ENCODE results near the gene ZNF248.
"Not testable (repeated sequence)": the region's sequence is repeated elsewhere in the genome, so short reads cannot be mapped to it uniquely, and the experiment has no call there.

Gene ZNF248

GRCh38 chr10:37857287-37858211 lies at the start of gene ZNF248:
Gene ZNF248 (minus strand): TSS chr10:37857610. CDS start chr10:37856310, 1,300 bp downstream.
- Mint-ChIP-seq H3K4me3 (peak within 1 kb of the TSS; percentile 94), H3K36me3 (ENCODE audit: low read depth) (peaks cover 28% of the 10 kb centered on the region), H3K4me1 (ENCODE audit: low read depth) (peaks cover 42% of the 10 kb centered on the region), H3K27ac (peak within 1 kb of the TSS; percentile 92), H3K9me3 (no peaks in the 10 kb centered on the region), H3K27me3 (no peaks in the 10 kb centered on the region)

GRCh38 chr10:37906382-37906781 lies 49.0 kb upstream of the ZNF248 start:
- H3K36me3 Mint-ChIP-seq (ENCODE audit: low read depth) = no peaks in the 10 kb centered on the region
- H3K4me3 Mint-ChIP-seq = no peak overlapping the region
- no peak overlapping the region for H3K27ac Mint-ChIP-seq
- H3K9me3 Mint-ChIP-seq = peaks cover 16% of the 10 kb centered on the region
- H3K4me1 Mint-ChIP-seq (ENCODE audit: low read depth) = no peaks in the 10 kb centered on the region
- no peaks in the 10 kb centered on the region for H3K27me3 Mint-ChIP-seq

- Mint-ChIP-seq H3K27ac (no peak overlapping the region), H3K9me3 (peaks cover 28% of the 10 kb centered on the region)
Measured at GRCh38 chr10:37896436-37896835, 39.0 kb upstream of the ZNF248 start.

GRCh38 chr10:37895674-37896073 lies 38.3 kb upstream of the ZNF248 start:
- Mint-ChIP-seq H3K4me1 (ENCODE audit: low read depth) (no peaks in the 10 kb centered on the region), H3K27ac (no peak overlapping the region), H3K9me3 (peaks cover 35% of the 10 kb centered on the region), H3K27me3 (no peaks in the 10 kb centered on the region), H3K36me3 (ENCODE audit: low read depth) (peaks cover 17% of the 10 kb centered on the region), H3K4me3 (no peak overlapping the region)

More at GRCh38 chr10:37896436-37896835, 39.0 kb upstream of the ZNF248 start:
- peaks cover 13% of the 10 kb centered on the region for H3K36me3 Mint-ChIP-seq (ENCODE audit: low read depth)
- H3K4me1 Mint-ChIP-seq (ENCODE audit: low read depth) = no peaks in the 10 kb centered on the region
- no peak overlapping the region for H3K4me3 Mint-ChIP-seq
- H3K27me3 Mint-ChIP-seq = no peaks in the 10 kb centered on the region

GRCh38 chr10:37885850-37886249 lies 28.4 kb upstream of the ZNF248 start:
- H3K4me1 Mint-ChIP-seq (ENCODE audit: low read depth) = no peaks in the 10 kb centered on the region
- no peaks in the 10 kb centered on the region for H3K27me3 Mint-ChIP-seq
- H3K4me3 Mint-ChIP-seq = no peak overlapping the region
- H3K9me3 Mint-ChIP-seq = peaks cover 14% of the 10 kb centered on the region
- no peaks in the 10 kb centered on the region for H3K36me3 Mint-ChIP-seq (ENCODE audit: low read depth)
- no peak overlapping the region for H3K27ac Mint-ChIP-seq

GRCh38 chr10:37872955-37873354 lies 15.5 kb upstream of the ZNF248 start:
- H3K4me3 Mint-ChIP-seq = no peak overlapping the region
- H3K27me3 Mint-ChIP-seq = no peaks in the 10 kb centered on the region
- no peaks in the 10 kb centered on the region for H3K4me1 Mint-ChIP-seq (ENCODE audit: low read depth)
- peaks cover 7% of the 10 kb centered on the region for H3K9me3 Mint-ChIP-seq
- no peak overlapping the region for H3K27ac Mint-ChIP-seq
- no peaks in the 10 kb centered on the region for H3K36me3 Mint-ChIP-seq (ENCODE audit: low read depth)

GRCh38 chr10:37872283-37872682 lies 14.9 kb upstream of the ZNF248 start:
- no peak overlapping the region for H3K27ac Mint-ChIP-seq

GRCh38 chr10:37871568-37872251 lies 14.3 kb upstream of the ZNF248 start:
- no peaks in the 10 kb centered on the region for H3K36me3 Mint-ChIP-seq (ENCODE audit: low read depth)
- H3K9me3 Mint-ChIP-seq = peaks cover 4% of the 10 kb centered on the region
- H3K27me3 Mint-ChIP-seq = no peaks in the 10 kb centered on the region
- no peak overlapping the region for H3K27ac Mint-ChIP-seq
- no peak overlapping the region for H3K4me3 Mint-ChIP-seq
- no peaks in the 10 kb centered on the region for H3K4me1 Mint-ChIP-seq (ENCODE audit: low read depth)

More at GRCh38 chr10:37872283-37872682, 14.9 kb upstream of the ZNF248 start:
- H3K4me3 Mint-ChIP-seq = no peak overlapping the region
- H3K27me3 Mint-ChIP-seq = no peaks in the 10 kb centered on the region
- no peaks in the 10 kb centered on the region for H3K4me1 Mint-ChIP-seq (ENCODE audit: low read depth)
- H3K9me3 Mint-ChIP-seq = peaks cover 4% of the 10 kb centered on the region
- H3K36me3 Mint-ChIP-seq (ENCODE audit: low read depth) = no peaks in the 10 kb centered on the region

GRCh38 chr10:37871143-37871542 lies 13.7 kb upstream of the ZNF248 start:
- H3K9me3 Mint-ChIP-seq = peaks cover 4% of the 10 kb centered on the region
- H3K36me3 Mint-ChIP-seq (ENCODE audit: low read depth) = no peaks in the 10 kb centered on the region
- H3K4me1 Mint-ChIP-seq (ENCODE audit: low read depth) = no peaks in the 10 kb centered on the region
- H3K27me3 Mint-ChIP-seq = no peaks in the 10 kb centered on the region
- H3K27ac Mint-ChIP-seq = no peak overlapping the region
- H3K4me3 Mint-ChIP-seq = no peak overlapping the region

- no peaks in the 10 kb centered on the region for H3K27me3 Mint-ChIP-seq
- H3K4me1 Mint-ChIP-seq (ENCODE audit: low read depth) = no peaks in the 10 kb centered on the region
- H3K36me3 Mint-ChIP-seq (ENCODE audit: low read depth) = no peaks in the 10 kb centered on the region
- no peak overlapping the region for H3K4me3 Mint-ChIP-seq
- H3K27ac Mint-ChIP-seq = no peak overlapping the region
- H3K9me3 Mint-ChIP-seq = peaks cover 4% of the 10 kb centered on the region
Measured at GRCh38 chr10:37868796-37869195, 11.4 kb upstream of the ZNF248 start.

- Mint-ChIP-seq H3K27me3 (no peaks in the 10 kb centered on the region), H3K36me3 (ENCODE audit: low read depth) (no peaks in the 10 kb centered on the region), H3K4me1 (ENCODE audit: low read depth) (no peaks in the 10 kb centered on the region), H3K27ac (no peak overlapping the region), H3K9me3 (peaks cover 4% of the 10 kb centered on the region), H3K4me3 (no peak overlapping the region)
Measured at GRCh38 chr10:37865957-37866803, 8.8 kb upstream of the ZNF248 start.

- no peaks in the 10 kb centered on the region for H3K4me1 Mint-ChIP-seq (ENCODE audit: low read depth)
- H3K4me3 Mint-ChIP-seq = no peak overlapping the region
Measured at GRCh38 chr10:37865264-37865663, 7.9 kb upstream of the ZNF248 start.

GRCh38 chr10:37860494-37861190 lies 3.2 kb upstream of the ZNF248 start:
- Mint-ChIP-seq H3K36me3 (ENCODE audit: low read depth) (peaks cover 6% of the 10 kb centered on the region), H3K27ac (no peak overlapping the region), H3K27me3 (no peaks in the 10 kb centered on the region), H3K4me3 (no peak overlapping the region), H3K9me3 (no peaks in the 10 kb centered on the region), H3K4me1 (ENCODE audit: low read depth) (peaks cover 22% of the 10 kb centered on the region)

More at GRCh38 chr10:37865264-37865663, 7.9 kb upstream of the ZNF248 start:
- Mint-ChIP-seq H3K9me3 (peaks cover 1% of the 10 kb centered on the region), H3K36me3 (ENCODE audit: low read depth) (no peaks in the 10 kb centered on the region), H3K27ac (no peak overlapping the region), H3K27me3 (no peaks in the 10 kb centered on the region)

GRCh38 chr10:37859270-37859669 lies 1.9 kb upstream of the ZNF248 start:
- peaks cover 36% of the 10 kb centered on the region for H3K4me1 Mint-ChIP-seq (ENCODE audit: low read depth)
- H3K27ac Mint-ChIP-seq = not testable (repeated sequence)
- peaks cover 12% of the 10 kb centered on the region for H3K36me3 Mint-ChIP-seq (ENCODE audit: low read depth)

More at GRCh38 chr10:37859270-37859669, 1.9 kb upstream of the ZNF248 start:
- H3K27me3 Mint-ChIP-seq, H3K9me3 Mint-ChIP-seq: not testable (repeated sequence)
- peak overlapping the region; percentile 94 for H3K4me3 Mint-ChIP-seq

Data from stimulated activated naive CD8-positive, alpha-beta T cell treated with anti-CD3 and anti-CD28 coated beads, Interleukin-15, Interleukin-2, amounts not matched to agents 100 ng/mL and 50 ng/mL, for 24 hours (primary cell).